ENCODE data around the gene PCNA. TPM values are rescaled to one million over a fixed set of nuclear protein-coding genes. Genes with fewer than 3 reads are reported as not detected.

Gene PCNA
- total and polyA plus RNA-seq, 9 donors, result 65.2 to 96.1 (median 73.3) TPM

DNA sequence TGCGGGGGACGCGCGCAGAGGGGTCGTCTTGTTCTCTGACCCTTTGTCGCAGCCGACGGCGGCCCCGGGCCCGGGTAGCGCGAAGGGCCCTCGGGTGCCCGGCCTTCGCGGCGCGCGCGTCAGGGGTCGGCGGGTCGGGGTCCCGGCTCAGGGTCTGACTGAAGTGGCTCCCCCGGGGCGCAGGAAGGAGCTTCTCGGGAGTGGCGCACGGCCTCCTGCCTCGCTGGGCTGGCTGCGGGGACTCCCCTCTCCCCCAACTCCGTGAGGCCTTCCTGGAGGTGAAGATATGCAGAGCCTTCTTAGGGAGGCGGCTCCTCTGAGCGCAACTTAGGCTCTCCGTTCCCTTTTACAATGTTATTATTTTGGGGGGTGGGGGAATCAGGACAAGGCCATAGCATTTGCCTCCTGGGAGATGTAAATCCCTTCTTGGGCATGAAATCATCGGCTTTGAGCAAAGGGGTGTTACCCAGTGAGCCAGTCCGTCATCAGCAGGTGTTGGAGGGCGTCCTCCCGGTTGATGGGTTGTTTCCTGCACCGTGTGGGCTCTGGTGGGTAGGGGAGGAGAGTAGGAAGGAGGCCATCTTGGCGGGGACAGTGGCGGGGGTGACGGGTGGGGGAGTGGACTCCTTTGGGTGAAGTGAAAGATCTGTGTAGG is 7.6 kb upstream of the PCNA start:
- peak; percentile 63 for DNase-seq
- H3K36me3 ChIP-seq (ENCODE audit: control insufficient read depth, insufficient read depth, low read length), result peaks cover 5% of the 10 kb centered on the region
- H3K27ac ChIP-seq (ENCODE audit: low read length), result peak overlapping the region; percentile 85
- WGBS (ENCODE audit: insufficient coverage), result under 1% methylated on average over 38 of the region's 44 CpGs
- H3K9me3 ChIP-seq (replicated peaks; ENCODE audit: control insufficient read depth, low read depth, low read length), result no peaks in the 10 kb centered on the region
- H3K4me1 ChIP-seq (ENCODE audit: control insufficient read depth, insufficient read depth, low read length), result peaks cover 14% of the 10 kb centered on the region
- H3K4me3 ChIP-seq (ENCODE audit: low read length), result peak overlapping the region; percentile 78
- no peaks in the 10 kb centered on the region for H3K27me3 ChIP-seq (ENCODE audit: control insufficient read depth, insufficient read depth, low read length)

DNA sequence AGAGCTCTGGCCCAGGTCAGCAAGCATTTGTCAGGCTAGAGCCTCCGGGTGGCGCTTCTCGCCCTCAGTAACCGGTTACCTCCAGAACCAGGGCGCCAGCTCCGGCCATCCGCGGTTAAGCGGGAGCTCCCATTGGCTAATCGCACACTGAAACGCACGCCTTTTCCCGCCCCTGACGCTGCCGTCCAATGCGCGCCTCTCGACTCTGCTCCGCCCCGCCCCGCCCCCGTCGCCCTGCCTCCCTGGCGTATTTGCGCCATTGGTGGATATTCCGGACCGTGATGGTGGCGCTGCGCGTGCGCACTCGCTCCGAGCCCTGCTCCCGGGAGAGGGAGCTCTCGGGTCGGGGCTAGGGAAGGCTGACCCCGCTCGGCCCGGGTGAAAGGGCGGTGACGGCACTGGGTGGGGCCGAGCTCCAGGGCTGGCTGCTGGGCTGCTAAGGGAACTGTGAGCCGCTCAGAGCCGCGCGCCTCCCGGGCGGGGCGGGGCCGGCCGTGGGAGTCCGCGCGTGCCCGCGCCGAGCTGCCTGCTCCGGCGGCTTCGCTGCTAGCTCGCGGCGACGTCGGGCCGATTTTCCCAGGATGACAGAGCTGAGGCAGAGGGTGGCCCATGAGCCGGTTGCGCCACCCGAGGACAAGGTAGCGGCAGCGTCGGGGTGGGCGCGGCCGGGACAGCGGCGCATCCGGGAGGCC is 6.9 kb upstream of the PCNA start, which contains the start of gene CDS2:
Gene CDS2 (plus strand): TSS at position 497 of the 692 bp plus-strand sequence. CDS start 85 bp downstream, at position 582.
- H3K4me3 ChIP-seq (ENCODE audit: low read length), result peak within 1 kb of the TSS; percentile 78
- no peaks in the 10 kb centered on the region for H3K9me3 ChIP-seq (replicated peaks; ENCODE audit: control insufficient read depth, low read depth, low read length)
- peaks cover 14% of the 10 kb centered on the region for H3K4me1 ChIP-seq (ENCODE audit: control insufficient read depth, insufficient read depth, low read length)
- H3K36me3 ChIP-seq (ENCODE audit: control insufficient read depth, insufficient read depth, low read length), result peaks cover 5% of the 10 kb centered on the region
- DNase-seq, result peak; percentile 99
- H3K27ac ChIP-seq (ENCODE audit: low read length), result peak within 1 kb of the TSS; percentile 89
- WGBS (ENCODE audit: insufficient coverage), result under 1% methylated on average over 78 of the region's 78 CpGs
- H3K27me3 ChIP-seq (ENCODE audit: control insufficient read depth, insufficient read depth, low read length), result no peaks in the 10 kb centered on the region

DNA sequence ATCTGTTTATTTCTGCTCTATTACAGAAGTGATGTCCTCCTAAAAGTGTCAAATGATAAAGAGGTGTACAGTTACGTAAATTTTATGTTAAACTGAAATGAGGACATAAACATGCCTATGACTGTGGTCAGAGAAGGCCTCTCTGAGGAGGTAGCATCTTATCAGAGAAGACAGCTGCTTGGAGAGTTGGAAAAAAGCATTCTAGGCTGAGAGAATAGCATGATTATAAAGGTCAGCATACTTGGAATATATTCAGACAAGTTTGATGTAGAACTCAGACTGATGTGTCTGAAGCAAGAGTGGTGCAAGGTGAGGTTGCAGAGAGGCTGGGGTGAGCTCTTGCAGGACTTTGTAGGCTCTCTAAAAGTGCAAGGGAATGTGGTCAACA is 3.1 kb upstream of the PCNA start:
- H3K27ac ChIP-seq (ENCODE audit: low read length), result no peak overlapping the region
- H3K36me3 ChIP-seq (ENCODE audit: control insufficient read depth, insufficient read depth, low read length), result no peaks in the 10 kb centered on the region
- peaks cover 12% of the 10 kb centered on the region for H3K4me1 ChIP-seq (ENCODE audit: control insufficient read depth, insufficient read depth, low read length)

DNA sequence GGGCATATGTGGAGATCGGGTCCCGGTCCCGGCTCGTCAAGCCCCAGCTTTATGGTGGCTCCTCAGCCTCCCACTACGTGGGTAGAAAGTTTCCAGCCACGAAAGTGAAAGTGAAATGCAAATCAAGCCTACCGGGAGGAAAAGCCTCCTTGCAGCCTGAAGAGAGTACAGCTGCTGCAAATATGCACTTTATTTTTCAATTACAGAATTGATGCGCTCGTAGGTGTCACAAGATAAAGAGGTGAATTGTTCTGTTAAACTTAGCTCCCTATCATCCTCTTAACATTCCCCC is 373 bp upstream of the PCNA start:
- WGBS (ENCODE audit: insufficient coverage), result 5% methylated on average over 4 of the region's 9 CpGs
- Histone ChIP-seq H3K9me3 (replicated peaks; ENCODE audit: control insufficient read depth, low read depth, low read length) (no peaks in the 10 kb centered on the region), H3K27me3 (ENCODE audit: control insufficient read depth, insufficient read depth, low read length) (no peaks in the 10 kb centered on the region), H3K4me3 (ENCODE audit: low read length) (peak overlapping the region; percentile 82), H3K27ac (ENCODE audit: low read length) (peak overlapping the region; percentile 96), H3K36me3 (ENCODE audit: control insufficient read depth, insufficient read depth, low read length) (peaks cover 12% of the 10 kb centered on the region), H3K4me1 (ENCODE audit: control insufficient read depth, insufficient read depth, low read length) (peaks cover 9% of the 10 kb centered on the region)
- no peak for DNase-seq

More for the DNA sequence above, 3.1 kb upstream of the PCNA start:
- WGBS (ENCODE audit: insufficient coverage), result 100% methylated on average over 1 of the region's 1 CpG
- H3K4me3 ChIP-seq (ENCODE audit: low read length), result no peak overlapping the region
- H3K27me3 ChIP-seq (ENCODE audit: control insufficient read depth, insufficient read depth, low read length), result no peaks in the 10 kb centered on the region
- no peaks in the 10 kb centered on the region for H3K9me3 ChIP-seq (replicated peaks; ENCODE audit: control insufficient read depth, low read depth, low read length)
- no peak for DNase-seq

DNA sequence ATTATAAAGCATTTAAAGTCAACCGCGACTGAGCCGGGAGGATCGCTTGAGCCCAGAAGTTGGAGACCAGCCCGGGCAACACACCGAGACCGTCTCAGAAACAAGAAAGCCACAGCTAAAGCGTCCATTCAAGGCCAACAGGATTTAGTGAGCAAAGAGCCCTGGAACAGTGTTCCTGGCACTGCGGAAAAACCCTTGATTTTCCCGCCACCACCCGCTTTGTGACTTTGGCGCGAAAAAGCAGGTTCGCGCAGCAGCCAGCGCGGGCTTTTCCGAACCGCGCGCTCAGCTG is 669 bp downstream of the PCNA start:
- Histone ChIP-seq H3K4me3 (ENCODE audit: low read length) (peak overlapping the region; percentile 82), H3K27ac (ENCODE audit: low read length) (peak overlapping the region; percentile 40)

DNA sequence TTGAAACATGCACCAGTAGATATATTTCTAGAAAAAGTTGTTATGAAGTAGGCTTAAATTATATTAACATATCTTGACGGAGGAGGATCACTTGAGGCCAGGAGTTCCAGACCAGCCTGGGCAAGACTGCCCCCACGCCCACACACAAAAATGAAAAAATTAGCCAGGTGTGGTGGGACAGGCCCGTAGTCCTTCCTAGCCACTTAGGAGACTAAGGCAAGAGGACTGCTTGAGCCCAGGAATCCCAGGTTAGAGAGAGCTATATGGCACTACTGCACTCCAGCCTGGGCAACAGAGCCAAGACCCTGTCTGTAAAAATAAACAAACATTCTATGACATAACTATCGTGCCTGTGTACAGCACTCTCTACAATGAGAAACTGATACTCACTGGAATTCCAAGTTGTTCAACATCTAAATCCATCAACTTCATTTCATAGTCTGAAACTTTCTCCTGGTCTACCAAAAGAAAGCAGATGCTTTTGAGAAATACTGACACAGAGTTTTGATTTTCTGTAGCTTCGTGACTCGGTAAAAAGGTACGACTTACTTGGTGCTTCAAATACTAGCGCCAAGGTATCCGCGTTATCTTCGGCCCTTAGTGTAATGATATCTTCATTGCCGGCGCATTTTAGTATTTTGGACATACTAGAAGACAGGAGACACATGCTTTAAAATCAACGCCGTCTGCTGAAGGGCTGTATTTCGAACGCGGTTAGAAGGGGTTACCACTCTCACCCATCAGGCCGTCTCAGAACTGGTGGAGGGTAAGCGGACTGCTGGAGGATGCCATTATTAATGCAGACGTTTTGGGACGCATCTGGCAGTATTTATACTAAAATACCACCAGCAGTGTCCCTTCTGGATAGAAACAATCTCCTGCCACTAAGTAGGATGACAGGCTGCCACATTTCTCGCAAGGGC is 1.3 kb downstream of the PCNA start:
- Histone ChIP-seq H3K4me1 (ENCODE audit: control insufficient read depth, insufficient read depth, low read length) (peaks cover 9% of the 10 kb centered on the region), H3K27me3 (ENCODE audit: control insufficient read depth, insufficient read depth, low read length) (no peaks in the 10 kb centered on the region), H3K4me3 (ENCODE audit: low read length) (peak overlapping the region; percentile 82), H3K27ac (ENCODE audit: low read length) (peak overlapping the region; percentile 40), H3K9me3 (replicated peaks; ENCODE audit: control insufficient read depth, low read depth, low read length) (no peaks in the 10 kb centered on the region), H3K36me3 (ENCODE audit: control insufficient read depth, insufficient read depth, low read length) (peaks cover 14% of the 10 kb centered on the region)
- no peak for DNase-seq
- WGBS (ENCODE audit: insufficient coverage), result 5% methylated on average over 11 of the region's 23 CpGs

More for the DNA sequence above, 669 bp downstream of the PCNA start:
- peaks cover 14% of the 10 kb centered on the region for H3K36me3 ChIP-seq (ENCODE audit: control insufficient read depth, insufficient read depth, low read length)
- no peak for DNase-seq
- peaks cover 9% of the 10 kb centered on the region for H3K4me1 ChIP-seq (ENCODE audit: control insufficient read depth, insufficient read depth, low read length)
- H3K27me3 ChIP-seq (ENCODE audit: control insufficient read depth, insufficient read depth, low read length), result no peaks in the 10 kb centered on the region
- 0% methylated on average over 21 of the region's 21 CpGs for WGBS (ENCODE audit: insufficient coverage)
- H3K9me3 ChIP-seq (replicated peaks; ENCODE audit: control insufficient read depth, low read depth, low read length), result no peaks in the 10 kb centered on the region

DNA sequence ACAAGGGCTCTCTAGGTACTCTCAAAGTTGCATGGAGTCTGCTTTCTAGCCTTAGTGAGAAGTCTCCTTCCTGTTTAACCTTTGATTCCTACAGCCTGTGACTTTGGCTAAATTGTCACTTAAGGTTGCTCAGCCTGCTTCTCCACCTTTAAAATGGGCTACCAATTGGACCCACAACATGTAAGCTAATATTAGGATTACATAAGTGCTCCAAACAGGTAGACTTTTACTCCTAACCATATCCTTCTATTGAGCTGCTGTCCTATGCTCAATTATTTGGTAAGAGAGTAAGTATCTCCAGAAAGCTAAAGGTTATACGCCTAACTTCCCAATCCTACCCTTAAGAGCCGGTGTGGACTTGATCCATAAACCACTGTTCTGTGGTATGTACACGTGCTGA is 2.9 kb downstream of the PCNA start:
- DNase-seq, result no peak
- Histone ChIP-seq H3K4me3 (ENCODE audit: low read length) (no peak overlapping the region), H3K4me1 (ENCODE audit: control insufficient read depth, insufficient read depth, low read length) (peaks cover 13% of the 10 kb centered on the region), H3K36me3 (ENCODE audit: control insufficient read depth, insufficient read depth, low read length) (peaks cover 14% of the 10 kb centered on the region), H3K27me3 (ENCODE audit: control insufficient read depth, insufficient read depth, low read length) (no peaks in the 10 kb centered on the region), H3K9me3 (replicated peaks; ENCODE audit: control insufficient read depth, low read depth, low read length) (no peaks in the 10 kb centered on the region), H3K27ac (ENCODE audit: low read length) (no peak overlapping the region)
- WGBS (ENCODE audit: insufficient coverage), result no CpG with 5 or more reads among the region's 3 CpGs

DNA sequence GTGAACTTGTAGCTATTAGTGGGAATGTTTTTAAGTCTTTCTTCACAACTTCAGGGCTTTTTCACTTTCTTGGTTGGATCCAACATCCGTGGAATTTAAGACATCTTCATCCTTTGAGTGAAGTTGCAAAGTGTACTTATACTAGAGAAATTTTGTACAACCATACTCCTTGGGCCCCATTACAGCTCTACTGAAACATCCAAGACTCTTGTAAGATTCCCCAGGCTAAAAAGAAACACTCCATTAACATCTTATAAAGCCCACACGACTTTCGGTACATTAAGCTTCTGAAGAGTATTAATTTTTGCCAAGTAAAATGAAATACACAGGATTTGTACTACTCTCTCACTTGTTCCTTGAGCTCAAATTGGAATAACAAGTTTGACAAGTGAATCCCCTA is 5.4 kb downstream of the PCNA start:
- no peak overlapping the region for H3K27ac ChIP-seq (ENCODE audit: low read length)
- H3K27me3 ChIP-seq (ENCODE audit: control insufficient read depth, insufficient read depth, low read length), result no peaks in the 10 kb centered on the region
- no peak overlapping the region for H3K4me3 ChIP-seq (ENCODE audit: low read length)
- no CpG with 5 or more reads among the region's 3 CpGs for WGBS (ENCODE audit: insufficient coverage)
- peaks cover 27% of the 10 kb centered on the region for H3K36me3 ChIP-seq (ENCODE audit: control insufficient read depth, insufficient read depth, low read length)
- peaks cover 15% of the 10 kb centered on the region for H3K4me1 ChIP-seq (ENCODE audit: control insufficient read depth, insufficient read depth, low read length)
- no peaks in the 10 kb centered on the region for H3K9me3 ChIP-seq (replicated peaks; ENCODE audit: control insufficient read depth, low read depth, low read length)
- no peak for DNase-seq

DNA sequence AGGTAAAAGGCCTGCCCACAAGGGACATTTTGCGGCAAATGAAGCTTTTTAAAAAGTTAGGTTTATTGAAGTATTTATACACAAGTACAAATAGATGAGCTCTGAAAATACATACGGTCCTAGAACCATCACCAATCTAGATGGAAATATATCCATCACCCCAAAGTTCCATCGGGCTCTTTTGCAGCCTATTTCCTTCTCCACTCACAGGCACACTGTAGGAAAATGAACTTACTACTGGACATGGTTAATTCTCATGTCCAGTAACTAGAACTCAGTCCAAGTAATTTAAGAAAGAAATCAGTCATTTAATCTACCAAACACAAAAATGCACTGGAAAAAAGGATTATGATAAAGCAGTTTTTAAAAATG is 6.2 kb downstream of the PCNA start:
- H3K36me3 ChIP-seq (ENCODE audit: control insufficient read depth, insufficient read depth, low read length), result peaks cover 32% of the 10 kb centered on the region
- WGBS (ENCODE audit: insufficient coverage), result no CpG with 5 or more reads among the region's 3 CpGs

DNA sequence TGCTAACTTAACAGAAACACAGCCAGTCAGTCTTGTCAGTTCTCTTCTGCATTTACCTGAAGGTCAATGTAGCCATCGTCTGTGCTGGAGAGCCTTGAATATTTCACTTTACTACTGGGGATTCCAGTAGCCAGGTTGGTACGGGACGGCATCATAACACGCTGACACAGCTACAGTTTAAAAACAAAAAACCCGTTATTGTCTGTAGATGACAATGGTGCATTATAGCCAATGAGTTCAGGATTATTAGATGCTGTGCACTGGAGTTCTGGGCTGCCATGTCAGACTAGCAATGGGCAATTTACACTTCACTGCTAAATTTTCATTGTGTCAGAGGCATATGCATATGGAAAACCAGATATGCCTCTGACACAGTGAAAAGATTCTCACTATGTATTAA is 10.5 kb downstream of the PCNA start:
- no peak overlapping the region for H3K4me3 ChIP-seq (ENCODE audit: low read length)

More for the DNA sequence above, 6.2 kb downstream of the PCNA start:
- H3K4me1 ChIP-seq (ENCODE audit: control insufficient read depth, insufficient read depth, low read length), result peaks cover 10% of the 10 kb centered on the region
- DNase-seq, result no peak
- peak overlapping the region; percentile 73 for H3K4me3 ChIP-seq (ENCODE audit: low read length)
- peak overlapping the region; percentile 94 for H3K27ac ChIP-seq (ENCODE audit: low read length)
- no peaks in the 10 kb centered on the region for H3K9me3 ChIP-seq (replicated peaks; ENCODE audit: control insufficient read depth, low read depth, low read length)
- no peaks in the 10 kb centered on the region for H3K27me3 ChIP-seq (ENCODE audit: control insufficient read depth, insufficient read depth, low read length)

More for the DNA sequence above, 10.5 kb downstream of the PCNA start:
- Histone ChIP-seq H3K9me3 (replicated peaks; ENCODE audit: control insufficient read depth, low read depth, low read length) (no peaks in the 10 kb centered on the region), H3K27me3 (ENCODE audit: control insufficient read depth, insufficient read depth, low read length) (no peaks in the 10 kb centered on the region), H3K36me3 (ENCODE audit: control insufficient read depth, insufficient read depth, low read length) (peaks cover 58% of the 10 kb centered on the region), H3K27ac (ENCODE audit: low read length) (no peak overlapping the region), H3K4me1 (ENCODE audit: control insufficient read depth, insufficient read depth, low read length) (peaks cover 7% of the 10 kb centered on the region)
- DNase-seq, result no peak
- 100% methylated on average over 1 of the region's 5 CpGs for WGBS (ENCODE audit: insufficient coverage)
